ENCODE results near the gene KARS1. TPM values are rescaled to one million over a fixed set of nuclear protein-coding genes. Genes with fewer than 3 reads are reported as not detected.
A peak's percentile ranks its signal among the peaks of the same experiment; 100 is the strongest.

KARS1 gene
- 100 to 1,000 TPM in 1 of 4 donors, 10 to 100 TPM in 3; 81.2 to 124 (median 90.3) TPM for polyA plus RNA-seq
- long read RNA-seq, donor 1: 0 reads
- long read RNA-seq, donor 2, transcript KARS-201 (14 exons, 2,005 nt): major isoform, 10 of 15 reads
- long read RNA-seq, donor 2, partial matches to known transcripts: 0 of 15 reads
- long read RNA-seq, donor 2, other reads (novel, unspliced or antisense): 0 of 15 reads
- long read RNA-seq, donor 3, transcript KARS-211 (2 exons, 589 nt): major isoform, 12 of 22 reads
- long read RNA-seq, donor 3, partial matches to known transcripts: 6 of 22 reads
- long read RNA-seq, donor 3, other reads (novel, unspliced or antisense): 0 of 22 reads
- long read RNA-seq, donor 4: 0 reads
- long read RNA-seq, donor 5, transcript KARS-211 (2 exons, 589 nt): major isoform, 9 of 87 reads
- long read RNA-seq, donor 5, partial matches to known transcripts: 60 of 87 reads
- long read RNA-seq, donor 5, other reads (novel, unspliced or antisense): 16 of 87 reads
- long read RNA-seq, donor 6, transcript KARS-201 (14 exons, 2,005 nt): major isoform, 14 of 101 reads
- long read RNA-seq, donor 6, transcript KARS-211 (2 exons, 589 nt): minor isoform, 6 of 101 reads
- long read RNA-seq, donor 6, partial matches to known transcripts: 7 of 101 reads
- long read RNA-seq, donor 6, other reads (novel, unspliced or antisense): 72 of 101 reads
- long read RNA-seq, donor 7, transcript KARS-201 (14 exons, 2,005 nt): major isoform, 22 of 36 reads
- long read RNA-seq, donor 7, transcript KARS-202 (15 exons, 2,421 nt): minor isoform, 8 of 36 reads
- long read RNA-seq, donor 7, transcript KARS-211 (2 exons, 589 nt): minor isoform, 6 of 36 reads
- long read RNA-seq, donor 7, partial matches to known transcripts: 0 of 36 reads
- long read RNA-seq, donor 7, other reads (novel, unspliced or antisense): 0 of 36 reads
- long read RNA-seq, donor 8, partial matches to known transcripts: 0 of 5 reads
- long read RNA-seq, donor 8, other reads (novel, unspliced or antisense): 0 of 5 reads
- long read RNA-seq, donor 9, partial matches to known transcripts: 0 of 5 reads
- long read RNA-seq, donor 9, other reads (novel, unspliced or antisense): 0 of 5 reads
- long read RNA-seq, donor 10, transcript KARS-201 (14 exons, 2,005 nt): major isoform, 23 of 37 reads
- long read RNA-seq, donor 10, transcript KARS-211 (2 exons, 589 nt): minor isoform, 12 of 37 reads
- long read RNA-seq, donor 10, partial matches to known transcripts: 0 of 37 reads
- long read RNA-seq, donor 10, other reads (novel, unspliced or antisense): 0 of 37 reads

GRCh38 chr16:75647492-75648264 is at the start of gene KARS1, which contains the start of gene TERF2IP:
Gene KARS1, minus strand, starts transcription at chr16:75647665. Its CDS starts 26 bp downstream, at chr16:75647639.
Gene TERF2IP, plus strand, starts transcription at chr16:75647773. Its CDS starts 110 bp downstream, at chr16:75647883.
- Histone ChIP-seq H3K27me3 (ENCODE audit: control insufficient read depth in 3 of 3, insufficient read depth in 3 of 3, low read length in 3 of 3) (no peaks in the 10 kb centered on the region), H3K4me3 (ENCODE audit: low read depth in 1 of 3, low read length in 3 of 3) (peak within 1 kb of the TSS; percentile 89 to 99 (median 95)), H3K4me1 (ENCODE audit: control insufficient read depth in 3 of 3, insufficient read depth in 2 of 3, low read depth in 1 of 3, low read length in 2 of 3) (peaks cover 4 to 22% (median 10%) of the 10 kb centered on the region in 3 donors), H3K27ac (ENCODE audit: low read depth in 1 of 3, low read length in 2 of 3) (peak within 1 kb of the TSS; percentile 95 to 99 (median 97)), H3K9me3 (ENCODE audit: control insufficient read depth in 2 of 2, insufficient read depth in 1 of 2, low read depth in 1 of 2, low read length in 1 of 2) (no peaks in the 10 kb centered on the region), H3K36me3 (ENCODE audit: control insufficient read depth in 3 of 3, insufficient read depth in 2 of 3, low read depth in 1 of 3, low read length in 3 of 3) (peaks cover 0 to 16% (median 5%) of the 10 kb centered on the region in 3 donors)
- DNase-seq: peak; percentile 95 to 97
- 0 to 1% (median 0%) methylated on average over 74 to 76 of the region's 76 CpGs for whole genome bisulfite sequencing, 3 donors
- no peak for FAIRE-seq

- DNase-seq (peak in 1 of 2 donors; percentile 45), FAIRE-seq (no peak)
- no peaks in the 10 kb centered on the region for H3K4me1 ChIP-seq (ENCODE audit: control insufficient read depth in 3 of 3, insufficient read depth in 2 of 3, low read depth in 1 of 3, low read length in 2 of 3)
- no peaks in the 10 kb centered on the region for H3K36me3 ChIP-seq (ENCODE audit: control insufficient read depth in 3 of 3, insufficient read depth in 2 of 3, low read depth in 1 of 3, low read length in 3 of 3)
- no peaks in the 10 kb centered on the region for H3K9me3 ChIP-seq (ENCODE audit: control insufficient read depth in 2 of 2, insufficient read depth in 1 of 2, low read depth in 1 of 2, low read length in 1 of 2)
- 40 to 72% (median 63%) methylated on average over 6 of the region's 6 CpGs for WGBS, 3 donors
- no peaks in the 10 kb centered on the region for H3K27me3 ChIP-seq (ENCODE audit: control insufficient read depth in 3 of 3, insufficient read depth in 3 of 3, low read length in 3 of 3)
- H3K27ac ChIP-seq (ENCODE audit: low read depth in 1 of 3, low read length in 2 of 3): no peak overlapping the region
- H3K4me3 ChIP-seq (ENCODE audit: low read depth in 1 of 3, low read length in 3 of 3): no peak overlapping the region
Measured at GRCh38 chr16:75695708-75696107, 48.2 kb upstream of the KARS1 start.

DNA sequence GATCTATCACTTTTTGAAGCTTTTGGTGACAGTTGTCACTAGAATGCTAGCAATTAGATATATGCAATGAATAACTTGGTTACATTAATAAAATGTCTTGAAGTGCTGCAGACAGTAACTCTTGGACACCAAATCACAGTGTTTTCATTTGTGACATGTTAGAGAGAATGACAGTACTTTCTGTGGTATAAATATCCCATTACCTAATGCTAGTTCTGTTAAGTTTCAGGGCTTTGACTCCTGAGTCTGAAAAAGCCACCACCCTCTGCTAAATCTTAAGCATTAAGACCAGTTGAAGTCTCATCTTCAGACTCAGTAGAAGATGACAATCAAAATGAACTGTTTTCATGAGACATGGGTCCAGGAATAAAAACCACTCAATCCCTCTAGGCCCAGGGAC is 39.9 kb upstream of the KARS1 start:
- Histone ChIP-seq H3K4me1 (ENCODE audit: control insufficient read depth in 3 of 3, insufficient read depth in 2 of 3, low read depth in 1 of 3, low read length in 2 of 3) (no peaks in the 10 kb centered on the region), H3K27me3 (ENCODE audit: control insufficient read depth in 3 of 3, insufficient read depth in 3 of 3, low read length in 3 of 3) (no peaks in the 10 kb centered on the region), H3K27ac (ENCODE audit: low read depth in 1 of 3, low read length in 2 of 3) (no peak overlapping the region), H3K9me3 (ENCODE audit: control insufficient read depth in 2 of 2, insufficient read depth in 1 of 2, low read depth in 1 of 2, low read length in 1 of 2) (peaks cover 0 to 9% of the 10 kb centered on the region in 2 donors), H3K4me3 (ENCODE audit: low read depth in 1 of 3, low read length in 3 of 3) (no peak overlapping the region), H3K36me3 (ENCODE audit: control insufficient read depth in 3 of 3, insufficient read depth in 2 of 3, low read depth in 1 of 3, low read length in 3 of 3) (no peaks in the 10 kb centered on the region)
- DNase-seq: no peak
- FAIRE-seq: no peak

- 91 to 92% (median 92%) methylated on average over 14 of the region's 14 CpGs for WGBS, 3 donors
- no peaks in the 10 kb centered on the region for H3K27me3 ChIP-seq (ENCODE audit: control insufficient read depth in 3 of 3, insufficient read depth in 3 of 3, low read length in 3 of 3)
- peaks cover 0 to 9% of the 10 kb centered on the region in 2 donors for H3K9me3 ChIP-seq (ENCODE audit: control insufficient read depth in 2 of 2, insufficient read depth in 1 of 2, low read depth in 1 of 2, low read length in 1 of 2)
- no peak for DNase-seq
- no peaks in the 10 kb centered on the region for H3K4me1 ChIP-seq (ENCODE audit: control insufficient read depth in 3 of 3, insufficient read depth in 2 of 3, low read depth in 1 of 3, low read length in 2 of 3)
- no peak overlapping the region for H3K27ac ChIP-seq (ENCODE audit: low read depth in 1 of 3, low read length in 2 of 3)
- no peaks in the 10 kb centered on the region for H3K36me3 ChIP-seq (ENCODE audit: control insufficient read depth in 3 of 3, insufficient read depth in 2 of 3, low read depth in 1 of 3, low read length in 3 of 3)
- H3K4me3 ChIP-seq (ENCODE audit: low read depth in 1 of 3, low read length in 3 of 3): no peak overlapping the region
- FAIRE-seq: no peak
Measured at GRCh38 chr16:75682308-75682707, 34.8 kb upstream of the KARS1 start.

- no peaks in the 10 kb centered on the region for H3K36me3 ChIP-seq (ENCODE audit: control insufficient read depth in 3 of 3, insufficient read depth in 2 of 3, low read depth in 1 of 3, low read length in 3 of 3)
- H3K27me3 ChIP-seq (ENCODE audit: control insufficient read depth in 3 of 3, insufficient read depth in 3 of 3, low read length in 3 of 3): no peaks in the 10 kb centered on the region
- H3K4me3 ChIP-seq (ENCODE audit: low read depth in 1 of 3, low read length in 3 of 3): no peak overlapping the region
- no peak for DNase-seq
- peaks cover 0 to 4% of the 10 kb centered on the region in 2 donors for H3K9me3 ChIP-seq (ENCODE audit: control insufficient read depth in 2 of 2, insufficient read depth in 1 of 2, low read depth in 1 of 2, low read length in 1 of 2)
- no peaks in the 10 kb centered on the region for H3K4me1 ChIP-seq (ENCODE audit: control insufficient read depth in 3 of 3, insufficient read depth in 2 of 3, low read depth in 1 of 3, low read length in 2 of 3)
- FAIRE-seq: no peak
- WGBS, 3 donors: 86 to 91% (median 91%) methylated on average over 5 of the region's 5 CpGs
- no peak overlapping the region for H3K27ac ChIP-seq (ENCODE audit: low read depth in 1 of 3, low read length in 2 of 3)
Measured at GRCh38 chr16:75679366-75679765, 31.9 kb upstream of the KARS1 start.

- H3K27me3 ChIP-seq (ENCODE audit: control insufficient read depth in 3 of 3, insufficient read depth in 3 of 3, low read length in 3 of 3): no peaks in the 10 kb centered on the region
- H3K9me3 ChIP-seq (ENCODE audit: control insufficient read depth in 2 of 2, insufficient read depth in 1 of 2, low read depth in 1 of 2, low read length in 1 of 2): no peaks in the 10 kb centered on the region
- FAIRE-seq (no peak), DNase-seq (no peak)
- no peaks in the 10 kb centered on the region for H3K4me1 ChIP-seq (ENCODE audit: control insufficient read depth in 3 of 3, insufficient read depth in 2 of 3, low read depth in 1 of 3, low read length in 2 of 3)
- H3K4me3 ChIP-seq (ENCODE audit: low read depth in 1 of 3, low read length in 3 of 3): no peak within 1 kb of the TSS
- WGBS, 3 donors: 88 to 92% (median 92%) methylated on average over 4 of the region's 4 CpGs
- no peak within 1 kb of the TSS for H3K27ac ChIP-seq (ENCODE audit: low read depth in 1 of 3, low read length in 2 of 3)
- no peaks in the 10 kb centered on the region for H3K36me3 ChIP-seq (ENCODE audit: control insufficient read depth in 3 of 3, insufficient read depth in 2 of 3, low read depth in 1 of 3, low read length in 3 of 3)
Measured at GRCh38 chr16:75676909-75677308, 29.4 kb upstream of the KARS1 start, which contains the start of gene CPHXL2. Gene CPHXL2, minus strand, starts transcription at chr16:75677009. Its CDS starts 10 bp downstream, at chr16:75676999.

GRCh38 chr16:75667503-75667902 is 20.0 kb upstream of the KARS1 start:
- DNase-seq: no peak
- H3K4me1 ChIP-seq (ENCODE audit: control insufficient read depth in 3 of 3, insufficient read depth in 2 of 3, low read depth in 1 of 3, low read length in 2 of 3): no peaks in the 10 kb centered on the region
- FAIRE-seq: no peak
- no peaks in the 10 kb centered on the region for H3K9me3 ChIP-seq (ENCODE audit: control insufficient read depth in 2 of 2, insufficient read depth in 1 of 2, low read depth in 1 of 2, low read length in 1 of 2)
- no peak overlapping the region for H3K4me3 ChIP-seq (ENCODE audit: low read depth in 1 of 3, low read length in 3 of 3)
- H3K27ac ChIP-seq (ENCODE audit: low read depth in 1 of 3, low read length in 2 of 3): no peak overlapping the region
- no peaks in the 10 kb centered on the region for H3K36me3 ChIP-seq (ENCODE audit: control insufficient read depth in 3 of 3, insufficient read depth in 2 of 3, low read depth in 1 of 3, low read length in 3 of 3)
- no peaks in the 10 kb centered on the region for H3K27me3 ChIP-seq (ENCODE audit: control insufficient read depth in 3 of 3, insufficient read depth in 3 of 3, low read length in 3 of 3)

Data from small intestine (tissue), 16 donors.